HG02938 (cell line): ENCODE data around the gene ANKRD65.
"Not testable (repeated sequence)": the region's sequence is repeated elsewhere in the genome, so short reads cannot be mapped to it uniquely, and the experiment has no call there.

ENCODE experiments used
- ATAC-seq: cut with Tn5 transposase; IDR thresholded peaks from one replicate; pipeline ENCODE4 v1.9.1; 2021; ENCODE audit warnings: mild to moderate bottlenecking, moderate library complexity; ENCODE audit not compliant: unreplicated experiment

ANKRD65 gene

GRCh38 chr1:1373815-1374588 is 47.1 kb downstream of the ANKRD65 start:
- ATAC-seq = no peak

GRCh38 chr1:1373051-1373814 is 47.8 kb downstream of the ANKRD65 start:
- ATAC-seq = no peak

GRCh38 chr1:1371746-1372711 is 49.0 kb downstream of the ANKRD65 start:
- no peak for ATAC-seq

- no peak for ATAC-seq
These were observed 49.7 kb downstream of the ANKRD65 start for GRCh38 chr1:1371364-1371745.

- no peak for ATAC-seq
These were observed 50.2 kb downstream of the ANKRD65 start for GRCh38 chr1:1370771-1371300.

GRCh38 chr1:1370094-1370493 is 51.0 kb downstream of the ANKRD65 start:
- not testable (repeated sequence) for ATAC-seq
